COLO829 (cell line): ENCODE data around the gene CCNL2.

Source experiments
- DNase-seq: peaks from one replicate; pipeline ENCODE4 v3.0.0; 2012; ENCODE audit warnings: low spot score

CCNL2 gene

GRCh38 chr1:1340791-1341548 is 58.2 kb downstream of the CCNL2 start:
- no peak for DNase-seq

- no peak for DNase-seq
Observed at GRCh38 chr1:1340185-1340584, 59.0 kb downstream of the CCNL2 start.

GRCh38 chr1:1338278-1338677 is 60.9 kb downstream of the CCNL2 start:
- DNase-seq: no peak

GRCh38 chr1:1337793-1338147 is 61.4 kb downstream of the CCNL2 start:
- peak; percentile 35 for DNase-seq

- DNase-seq: no peak
Observed at GRCh38 chr1:1336931-1337792, 62.0 kb downstream of the CCNL2 start.

GRCh38 chr1:1336446-1336845 is 62.7 kb downstream of the CCNL2 start:
- DNase-seq: no peak

- DNase-seq: no peak
Observed at GRCh38 chr1:1335792-1336248, 63.3 kb downstream of the CCNL2 start.
